Neuronal stem cell (in vitro differentiated cells): ENCODE data around the gene AHSA1.

Experiments used
- DNase-seq: peaks from one replicate; pipeline ENCODE4 v3.0.0-alpha.2; 2013; ENCODE audit warnings: low spot score
- H2AFZ ChIP-seq: one replicate; pipeline ENCODE4 v1.6.1; 2013; ENCODE audit warnings: mild to moderate bottlenecking, low read length, inconsistent platforms
- H2AK5ac ChIP-seq: 2 replicates; pipeline ENCODE4 v1.6.1; 2013; ENCODE audit warnings: low read depth, mild to moderate bottlenecking, inconsistent platforms, low read length, moderate library complexity, mixed read lengths
- H2BK120ac ChIP-seq: 2 replicates; pipeline ENCODE4 v1.6.1; 2013; ENCODE audit warnings: low read depth, mild to moderate bottlenecking, inconsistent platforms, low read length, moderate library complexity, mixed read lengths
- H2BK12ac ChIP-seq: one replicate; pipeline ENCODE4 v1.6.1; 2013; ENCODE audit warnings: low read length, inconsistent platforms
- H2BK15ac ChIP-seq: 2 replicates; pipeline ENCODE4 v1.6.1; 2013; ENCODE audit warnings: mild to moderate bottlenecking, low read length, inconsistent platforms, mixed read lengths
- H2BK5ac ChIP-seq: one replicate; pipeline ENCODE4 v1.6.1; 2013; ENCODE audit warnings: inconsistent platforms, mild to moderate bottlenecking, low read length, moderate library complexity
- H3K14ac ChIP-seq: one replicate; pipeline ENCODE4 v1.6.1; 2013; ENCODE audit warnings: low read length, inconsistent platforms
- H3K18ac ChIP-seq: 2 replicates; pipeline ENCODE4 v1.6.1; 2013; ENCODE audit warnings: low read length, inconsistent platforms
- H3K23ac ChIP-seq: 2 replicates; pipeline ENCODE4 v1.6.1; 2013; ENCODE audit warnings: low read depth, mild to moderate bottlenecking, mixed read lengths, low read length, inconsistent platforms; ENCODE audit not compliant: poor library complexity
- H3K27ac ChIP-seq: replicated peaks from 3 replicates; pipeline ENCODE4 v1.5.1; 2013; ENCODE audit warnings: low read length, inconsistent platforms
- H3K27me3 ChIP-seq, 3 experiments: 2 replicates each; pipeline ENCODE4 v1.6.1; 2013; ENCODE audit warnings: low read length in 3 of 3, mild to moderate bottlenecking in 2 of 3, inconsistent platforms in 1 of 3, low read depth in 1 of 3, mixed read lengths in 1 of 3, moderate library complexity in 1 of 3; ENCODE audit not compliant: control insufficient read depth in 3 of 3, insufficient read depth in 3 of 3
- H3K36me3 ChIP-seq, 2 donors: replicated peaks in 1 of 2; 2 replicates each; pipeline ENCODE4 v1.6.1; 2013; ENCODE audit warnings: low read length in 2 of 2; ENCODE audit not compliant: control insufficient read depth in 2 of 2, insufficient read depth in 2 of 2
- H3K4ac ChIP-seq: 2 replicates; pipeline ENCODE4 v1.6.1; 2013; ENCODE audit warnings: inconsistent platforms, mild to moderate bottlenecking, low read length, moderate library complexity
- H3K4me1 ChIP-seq, 2 donors: 1 replicate in 1 of 2; 2 replicates in 1 of 2; pipeline ENCODE4 v1.6.1; 2013; ENCODE audit warnings: low read length in 2 of 2, low read depth in 1 of 2; ENCODE audit not compliant: control insufficient read depth in 2 of 2, insufficient read depth in 1 of 2
- H3K4me2 ChIP-seq: one replicate; pipeline ENCODE4 v1.6.1; 2013; ENCODE audit warnings: mild to moderate bottlenecking, low read length, inconsistent platforms; ENCODE audit not compliant: insufficient read depth, poor library complexity, severe bottlenecking
- H3K4me3 ChIP-seq, 2 donors: 2 replicates each; pipeline ENCODE4 v1.5.1; 2013; ENCODE audit warnings: low read length in 2 of 2, mild to moderate bottlenecking in 2 of 2, inconsistent platforms in 1 of 2, moderate library complexity in 1 of 2
- H3K79me1 ChIP-seq: one replicate; pipeline ENCODE4 v1.6.1; 2013; ENCODE audit warnings: low read depth, mild to moderate bottlenecking, inconsistent platforms, low read length, moderate library complexity
- H3K9ac ChIP-seq: one replicate; pipeline ENCODE4 v1.6.1; 2013; ENCODE audit warnings: mild to moderate bottlenecking, low read depth, low read length, inconsistent platforms; ENCODE audit not compliant: poor library complexity
- H3K9me3 ChIP-seq, 2 donors: replicated peaks in 1 of 2; 2 replicates each; pipeline versions ENCODE3 to v1.6.1; 2013; ENCODE audit warnings: low read length in 2 of 2, mild to moderate bottlenecking in 2 of 2, inconsistent platforms in 1 of 2, low read depth in 1 of 2, mixed read lengths in 1 of 2, moderate library complexity in 1 of 2; ENCODE audit not compliant: control insufficient read depth in 2 of 2, insufficient read depth in 1 of 2
- H4K8ac ChIP-seq: one replicate; pipeline ENCODE4 v1.6.1; 2013; ENCODE audit warnings: low read depth, mild to moderate bottlenecking, inconsistent platforms, low read length, moderate library complexity
- H4K91ac ChIP-seq: one replicate; pipeline ENCODE4 v1.6.1; 2013; ENCODE audit warnings: low read length, low read depth, mild to moderate bottlenecking, inconsistent platforms; ENCODE audit not compliant: poor library complexity
- WGBS, 2 donors: extraction: QIAGEN DNeasy Blood & Tissue Kit; methylation state at CpG; one replicate each; pipeline ENCODE4 v1.1.7; 2013; ENCODE audit warnings: missing lambda C conversion rate in 2 of 2, mixed read lengths in 1 of 2; ENCODE audit not compliant: insufficient read length in 2 of 2, insufficient replicate concordance in 1 of 2; ENCODE audit errors: extremely low coverage in 2 of 2; 5-methylcytosine and 5-hydroxymethylcytosine counted together

AHSA1 gene

DNA sequence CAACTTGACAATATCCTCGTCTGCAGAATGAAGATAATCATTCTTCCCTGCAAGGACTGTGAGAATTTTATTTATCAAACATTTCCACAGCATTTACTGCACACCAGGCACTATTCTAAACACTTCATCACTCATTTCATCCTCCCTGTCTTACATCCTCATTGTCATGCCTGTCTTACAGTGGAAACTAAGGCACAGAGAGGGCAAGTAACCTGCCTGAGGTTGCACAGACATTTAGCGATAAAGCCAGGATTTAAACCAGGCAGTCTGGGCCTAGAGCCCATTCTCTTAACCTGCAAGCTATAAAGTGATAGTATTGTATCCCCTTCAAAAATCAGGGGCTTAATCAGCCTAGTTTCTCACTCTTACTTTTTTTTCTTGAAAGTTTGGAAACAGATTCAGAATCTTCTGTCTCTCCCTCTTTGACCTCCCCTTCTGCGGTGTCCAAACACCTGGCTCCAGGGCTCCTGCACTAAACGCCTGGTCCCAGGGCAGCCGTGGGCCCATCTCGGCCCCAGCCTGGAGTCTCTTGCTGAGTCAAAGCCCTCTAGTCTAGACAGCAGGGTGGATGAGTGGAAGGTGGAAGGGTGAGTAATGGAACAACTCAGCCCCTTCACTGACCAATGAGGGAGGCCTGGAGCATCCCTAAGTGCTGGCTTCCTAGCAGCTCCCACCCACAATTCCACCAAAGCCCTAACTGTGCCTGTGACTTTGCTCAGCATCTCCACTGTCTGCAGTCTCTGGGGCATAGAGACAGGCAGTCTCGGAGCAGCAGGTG is 28.2 kb downstream of the AHSA1 start:
- DNase-seq: no peak
- Histone ChIP-seq H3K9ac (no peak overlapping the region), H3K23ac (no peak overlapping the region), H3K18ac (peak overlapping the region; percentile 57), H2AFZ (no peak overlapping the region), H3K79me1 (peaks cover 2% of the 10 kb centered on the region), H2AK5ac (no peak overlapping the region), H3K36me3 (no peaks in the 10 kb centered on the region), H3K4me1 (peaks cover 0 to 4% of the 10 kb centered on the region in 2 donors), H3K4me3 (no peak overlapping the region), H3K4me2 (no peak overlapping the region), H3K14ac (no peak overlapping the region), H3K27me3 (peaks cover 0 to 21% (median 0%) of the 10 kb centered on the region in 3 experiments), H2BK12ac (no peak overlapping the region), H2BK5ac (no peak overlapping the region), H4K8ac (no peak overlapping the region), H3K27ac (no peak overlapping the region), H3K9me3 (no peaks in the 10 kb centered on the region), H2BK120ac (no peak overlapping the region), H3K4ac (no peak overlapping the region), H4K91ac (no peak overlapping the region), H2BK15ac (no peak overlapping the region)
- WGBS, 2 donors: no CpG with 5 or more reads among the region's 7 CpGs

DNA sequence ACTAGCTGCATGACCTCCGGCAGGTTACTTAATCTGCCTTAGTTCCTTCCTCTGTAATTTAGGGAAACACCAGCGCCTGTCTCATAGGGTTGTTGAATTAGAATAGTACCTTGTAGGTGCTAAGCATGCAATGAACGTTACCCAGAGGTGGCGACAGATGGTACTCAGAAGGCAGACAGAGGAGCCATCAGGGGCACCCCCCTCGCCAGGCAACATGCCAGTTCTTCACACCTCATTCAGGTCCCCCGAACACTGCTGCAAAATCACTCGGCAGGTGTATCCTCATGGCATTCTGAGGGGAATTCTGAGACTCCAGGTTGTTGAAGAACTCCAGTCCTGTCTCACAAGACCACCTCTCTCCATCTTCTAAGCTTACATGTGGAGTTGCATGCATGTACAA is 30.7 kb downstream of the AHSA1 start:
- Histone ChIP-seq H3K14ac (no peak overlapping the region), H3K4ac (no peak overlapping the region), H2BK12ac (no peak overlapping the region), H4K91ac (no peak overlapping the region), H3K4me1 (no peaks in the 10 kb centered on the region), H3K18ac (no peak overlapping the region), H3K4me2 (no peak overlapping the region), H3K23ac (no peak overlapping the region), H3K27ac (no peak overlapping the region), H2BK5ac (no peak overlapping the region), H3K9me3 (no peaks in the 10 kb centered on the region), H3K27me3 (peaks cover 0 to 21% (median 0%) of the 10 kb centered on the region in 3 experiments), H2BK120ac (no peak overlapping the region), H4K8ac (no peak overlapping the region), H2AK5ac (no peak overlapping the region), H3K9ac (no peak overlapping the region), H2BK15ac (no peak overlapping the region), H3K36me3 (no peaks in the 10 kb centered on the region), H3K79me1 (peaks cover 2% of the 10 kb centered on the region), H3K4me3 (no peak overlapping the region), H2AFZ (no peak overlapping the region)
- WGBS, 2 donors: no CpG with 5 or more reads among the region's 7 CpGs
- DNase-seq: no peak

DNA sequence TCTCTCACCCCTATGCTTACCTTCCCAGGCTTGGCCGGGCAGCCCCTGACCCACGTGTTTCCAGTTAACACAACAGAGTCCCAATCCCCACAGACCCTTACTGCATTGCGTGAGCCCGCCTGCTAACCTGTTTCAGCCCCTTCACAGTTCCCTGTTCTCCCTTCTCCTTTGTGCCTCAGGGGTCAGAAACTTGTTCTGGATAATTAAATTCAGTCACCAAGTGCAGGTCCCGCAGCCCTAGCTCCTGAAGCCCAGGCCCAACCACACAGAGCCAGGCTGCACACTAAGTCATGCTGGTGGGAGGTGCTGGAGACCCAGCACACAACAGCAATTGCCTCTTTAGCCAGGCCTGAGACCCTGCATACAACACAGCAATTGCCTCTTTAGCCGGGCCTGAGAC is 31.1 kb downstream of the AHSA1 start:
- Histone ChIP-seq H3K9me3 (no peaks in the 10 kb centered on the region), H2AK5ac (no peak overlapping the region), H3K4me3 (no peak overlapping the region), H3K79me1 (peaks cover 2% of the 10 kb centered on the region), H3K4me1 (no peaks in the 10 kb centered on the region), H3K36me3 (no peaks in the 10 kb centered on the region), H3K27ac (no peak overlapping the region), H3K4me2 (no peak overlapping the region), H2BK5ac (no peak overlapping the region), H3K9ac (peak overlapping the region; percentile 47), H4K91ac (peak overlapping the region; percentile 83), H3K18ac (no peak overlapping the region), H2BK12ac (no peak overlapping the region), H2BK120ac (no peak overlapping the region), H3K4ac (no peak overlapping the region), H3K23ac (no peak overlapping the region), H4K8ac (no peak overlapping the region), H2AFZ (peak overlapping the region; percentile 17), H3K14ac (no peak overlapping the region), H2BK15ac (no peak overlapping the region), H3K27me3 (peaks cover 0 to 21% (median 0%) of the 10 kb centered on the region in 3 experiments)
- DNase-seq: no peak
- no CpG with 5 or more reads among the region's 6 CpGs for WGBS, 2 donors

DNA sequence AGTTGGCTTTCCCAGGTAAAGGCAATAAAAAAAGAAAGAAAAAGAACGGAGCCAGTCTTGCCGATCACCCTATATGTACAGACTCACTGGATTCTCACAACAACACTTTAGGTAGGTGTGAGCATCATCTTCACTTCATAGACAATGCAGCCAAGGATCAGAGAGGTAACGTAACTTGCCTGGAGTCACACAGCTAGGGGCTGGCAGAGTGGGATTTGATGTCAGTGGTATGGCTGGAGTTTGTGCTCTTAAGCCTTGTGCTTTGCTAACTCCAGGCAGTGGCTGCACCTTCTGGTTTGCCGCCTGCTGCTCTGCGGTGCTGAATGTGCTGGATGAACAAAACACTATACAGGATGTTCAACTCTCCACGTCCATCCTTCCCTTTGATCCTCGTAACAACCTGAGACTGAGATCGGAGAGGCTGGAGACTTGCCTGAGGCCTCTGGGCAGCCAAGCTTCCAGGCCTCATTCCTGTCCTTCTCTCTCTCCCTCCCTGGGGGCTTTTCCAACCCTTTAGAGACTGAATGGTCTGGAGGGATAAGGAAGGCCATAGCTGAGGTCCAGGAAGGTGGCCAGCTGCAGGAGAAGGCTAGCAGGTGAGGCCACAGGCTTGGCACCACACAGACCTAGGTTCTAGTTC is 32.6 kb downstream of the AHSA1 start:
- Histone ChIP-seq H2AK5ac (no peak overlapping the region), H2BK12ac (no peak overlapping the region), H3K27me3 (peaks cover 0 to 21% (median 0%) of the 10 kb centered on the region in 3 experiments), H3K27ac (no peak overlapping the region), H3K9ac (no peak overlapping the region), H2BK15ac (no peak overlapping the region), H3K9me3 (no peaks in the 10 kb centered on the region), H3K4me1 (no peaks in the 10 kb centered on the region), H3K4ac (no peak overlapping the region), H2BK5ac (no peak overlapping the region), H2AFZ (no peak overlapping the region), H3K4me3 (no peak overlapping the region), H3K36me3 (no peaks in the 10 kb centered on the region), H3K14ac (no peak overlapping the region), H3K18ac (no peak overlapping the region), H4K8ac (no peak overlapping the region), H3K4me2 (no peak overlapping the region), H2BK120ac (no peak overlapping the region), H3K23ac (no peak overlapping the region), H3K79me1 (no peaks in the 10 kb centered on the region), H4K91ac (no peak overlapping the region)
- no peak for DNase-seq
- no CpG with 5 or more reads among the region's 8 CpGs for WGBS, 2 donors
